Stimulated activated CD8-positive, alpha-beta memory T cell treated with anti-CD3 and anti-CD28 coated beads, Interleukin-15, amount 100 ng/mL, for 48 hours (primary cell): ENCODE measurements around the gene ZCWPW1.
A peak's percentile ranks its signal among the peaks of the same experiment; 100 is the strongest.

Experiments
- DNase-seq, 2 donors: peaks; one replicate each; pipeline ENCODE4 v3.0.0-alpha.2; 2020; ENCODE audit warnings: low read depth in 2 of 2

Gene ZCWPW1

GRCh38 chr7:100428199-100428966 is at the start of gene ZCWPW1:
Gene ZCWPW1, minus strand, starts transcription at chr7:100428703. Its CDS starts 8,054 bp downstream, at chr7:100420649.
- peak; percentile 94 to 95 for DNase-seq

GRCh38 chr7:100477871-100478267 is 49.4 kb upstream of the ZCWPW1 start:
- no peak for DNase-seq

- peak in 1 of 2 donors; percentile 36 for DNase-seq
These were observed 48.7 kb upstream of the ZCWPW1 start for GRCh38 chr7:100476903-100477870.

- DNase-seq: no peak
These were observed 47.7 kb upstream of the ZCWPW1 start for GRCh38 chr7:100476101-100476780.

- no peak for DNase-seq
These were observed 47.0 kb upstream of the ZCWPW1 start for GRCh38 chr7:100475549-100475948.

- DNase-seq: no peak
These were observed 44.5 kb upstream of the ZCWPW1 start for GRCh38 chr7:100472854-100473499.

- DNase-seq: no peak
These were observed 43.8 kb upstream of the ZCWPW1 start for GRCh38 chr7:100472121-100472851.

- DNase-seq: no peak
These were observed 42.5 kb upstream of the ZCWPW1 start for GRCh38 chr7:100471021-100471420.

GRCh38 chr7:100469227-100470044 is 40.9 kb upstream of the ZCWPW1 start:
- DNase-seq: peak; percentile 55 to 56

GRCh38 chr7:100467638-100468373 is 39.3 kb upstream of the ZCWPW1 start:
- DNase-seq: no peak

GRCh38 chr7:100466653-100467605 is 38.4 kb upstream of the ZCWPW1 start:
- no peak for DNase-seq

GRCh38 chr7:100465702-100466311 is 37.3 kb upstream of the ZCWPW1 start:
- no peak for DNase-seq

GRCh38 chr7:100465299-100465698 is 36.8 kb upstream of the ZCWPW1 start:
- DNase-seq: no peak

- no peak for DNase-seq
These were observed 36.3 kb upstream of the ZCWPW1 start for GRCh38 chr7:100464791-100465190.

GRCh38 chr7:100464210-100464660 is 35.7 kb upstream of the ZCWPW1 start, which contains the start of gene SPACDR:
Gene SPACDR, minus strand, starts transcription at chr7:100464260. Its CDS starts 235 bp downstream, at chr7:100464025.
- DNase-seq: no peak

GRCh38 chr7:100457033-100457432 is 28.5 kb upstream of the ZCWPW1 start:
- DNase-seq: no peak

- no peak for DNase-seq
These were observed 28.1 kb upstream of the ZCWPW1 start for GRCh38 chr7:100456562-100456961.
